ENCODE measurements around the gene ARL15. TPM values are rescaled to one million over a fixed set of nuclear protein-coding genes. Genes with fewer than 3 reads are reported as not detected.

The ARL15 gene
- total and polyA plus RNA-seq, 7 experiments from 2014 or later = 9.6 to 17.1 (median 13.6) TPM

DNA sequence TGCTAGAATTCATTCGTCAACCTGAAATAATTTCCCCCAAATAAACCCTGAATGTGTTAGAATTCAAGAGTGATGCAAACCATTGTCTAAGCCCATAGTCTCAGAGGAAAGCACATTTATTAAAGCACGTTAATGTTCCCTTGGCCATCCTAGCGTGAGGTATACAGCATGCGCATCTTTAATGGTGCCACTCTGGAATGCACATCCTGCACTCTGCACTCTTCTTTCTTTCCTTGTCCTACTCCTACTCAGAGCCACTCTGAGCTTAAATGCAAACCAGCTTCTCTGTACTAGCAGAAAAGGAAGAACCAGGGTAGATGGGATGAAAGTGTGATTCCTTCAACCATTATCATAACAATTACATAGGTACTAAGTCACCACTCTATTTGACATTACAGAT, 50.4 kb downstream of the ARL15 start:
- Histone ChIP-seq H3K4me3 (ENCODE audit: low read length) (no peak overlapping the region), H3K27ac (ENCODE audit: low read depth, low read length) (no peak overlapping the region), H3K4me1 (ENCODE audit: control insufficient read depth in 2 of 2, insufficient read depth in 2 of 2, low read length in 2 of 2) (no peaks in the 10 kb centered on the region), H3K9me3 (ENCODE audit: control insufficient read depth in 2 of 3, low read length in 3 of 3) (no peaks in the 10 kb centered on the region), H3K36me3 (ENCODE audit: control insufficient read depth in 2 of 3, insufficient read depth in 3 of 3, low read length in 3 of 3) (no peaks in the 10 kb centered on the region), H3K27me3 (ENCODE audit: control insufficient read depth in 2 of 2, insufficient read depth in 2 of 2, low read length in 2 of 2) (no peaks in the 10 kb centered on the region)
- no peak overlapping the region for H3K4me3 Mint-ChIP-seq
- H3K27ac Mint-ChIP-seq = no peak overlapping the region
- ATAC-seq (no peak), DNase-seq (no peak)
- peaks cover 0 to 10% (median 3%) of the 10 kb centered on the region in 5 donors for H3K36me3 Mint-ChIP-seq
- CTCF ChIA-PET = no interaction called here
- H3K27me3 Mint-ChIP-seq = no peaks in the 10 kb centered on the region
- intact Hi-C loops (cut with micrococcal nuclease) = no loop called here
- H3K9me3 Mint-ChIP-seq = no peaks in the 10 kb centered on the region
- POLR2A ChIA-PET = no interaction called here
- H3K4me1 Mint-ChIP-seq = peaks cover 13 to 60% (median 46%) of the 10 kb centered on the region in 7 donors

DNA sequence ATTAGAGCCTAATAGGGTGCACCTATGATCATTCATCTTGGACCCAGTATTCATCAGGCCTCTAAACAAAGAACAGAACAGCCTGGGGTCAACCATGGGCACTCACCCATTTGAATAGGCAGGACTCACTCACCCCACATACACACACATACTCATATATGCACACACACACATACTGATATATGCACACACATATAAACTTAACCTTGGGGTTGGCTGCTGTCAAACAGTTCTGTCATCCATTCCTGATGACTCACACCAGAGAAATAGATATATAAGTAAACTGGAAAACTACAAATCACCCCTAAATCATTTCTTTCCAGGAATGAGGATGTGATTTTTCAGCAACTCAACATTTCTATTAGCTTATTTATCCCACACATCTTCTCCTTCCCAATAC, 51.3 kb downstream of the ARL15 start:
- Histone ChIP-seq H3K27me3 (ENCODE audit: control insufficient read depth in 2 of 2, insufficient read depth in 2 of 2, low read length in 2 of 2) (no peaks in the 10 kb centered on the region), H3K4me3 (ENCODE audit: low read length) (no peak overlapping the region), H3K9me3 (ENCODE audit: control insufficient read depth in 2 of 3, low read length in 3 of 3) (no peaks in the 10 kb centered on the region), H3K4me1 (ENCODE audit: control insufficient read depth in 2 of 2, insufficient read depth in 2 of 2, low read length in 2 of 2) (no peaks in the 10 kb centered on the region), H3K27ac (ENCODE audit: low read depth, low read length) (no peak overlapping the region), H3K36me3 (ENCODE audit: control insufficient read depth in 2 of 3, insufficient read depth in 3 of 3, low read length in 3 of 3) (no peaks in the 10 kb centered on the region)
- intact Hi-C loops (cut with micrococcal nuclease) = no loop called here
- no peak overlapping the region for H3K27ac Mint-ChIP-seq
- H3K4me1 Mint-ChIP-seq = peaks cover 4 to 58% (median 38%) of the 10 kb centered on the region in 7 donors
- H3K27me3 Mint-ChIP-seq = no peaks in the 10 kb centered on the region
- ChIA-PET POLR2A (no interaction called here), CTCF (no interaction called here)
- no peak overlapping the region for H3K4me3 Mint-ChIP-seq
- no peak for ATAC-seq
- no peaks in the 10 kb centered on the region for H3K9me3 Mint-ChIP-seq
- DNase-seq = no peak
- peaks cover 0 to 10% (median 3%) of the 10 kb centered on the region in 5 donors for H3K36me3 Mint-ChIP-seq

DNA sequence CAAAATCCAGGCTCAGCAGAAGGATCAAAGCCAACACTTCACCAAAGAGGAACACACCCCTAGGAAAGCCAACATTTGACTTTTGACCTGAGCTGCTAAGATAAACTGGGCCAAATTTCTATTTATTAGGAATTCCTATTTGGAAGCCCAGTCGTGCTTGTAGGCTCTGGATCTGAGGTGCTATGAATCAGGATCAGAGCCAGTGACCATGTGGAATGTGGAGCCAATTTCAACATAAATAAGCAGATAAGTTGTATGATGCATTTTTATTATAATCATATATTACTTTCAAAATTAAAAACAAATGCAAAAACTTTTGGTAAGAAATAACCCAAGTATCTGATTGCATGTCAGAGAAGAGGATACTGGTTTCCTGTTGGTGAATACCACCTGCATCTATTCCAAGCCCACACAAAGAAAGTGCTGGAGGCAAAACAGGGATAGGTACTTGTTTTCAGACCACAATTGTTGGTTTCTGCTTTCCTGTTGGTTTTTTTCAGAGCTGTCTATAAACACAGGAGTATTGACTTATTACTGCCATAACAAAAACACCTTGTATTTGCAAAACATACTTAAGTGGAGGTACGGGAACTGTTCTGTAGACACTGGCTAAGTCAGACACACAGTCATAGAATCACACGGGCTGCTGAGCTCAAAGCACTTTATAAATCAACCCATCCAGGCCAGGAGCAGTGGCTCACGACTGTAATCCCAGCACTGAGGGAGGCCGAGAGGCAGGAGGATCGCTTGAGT, 52.8 kb downstream of the ARL15 start:
- H3K4me1 Mint-ChIP-seq = peaks cover 0 to 54% (median 34%) of the 10 kb centered on the region in 7 donors
- H3K27ac Mint-ChIP-seq = no peak overlapping the region
- ATAC-seq = no peak
- Histone ChIP-seq H3K27ac (ENCODE audit: low read depth, low read length) (no peak overlapping the region), H3K36me3 (ENCODE audit: control insufficient read depth in 2 of 3, insufficient read depth in 3 of 3, low read length in 3 of 3) (no peaks in the 10 kb centered on the region), H3K27me3 (ENCODE audit: control insufficient read depth in 2 of 2, insufficient read depth in 2 of 2, low read length in 2 of 2) (no peaks in the 10 kb centered on the region), H3K9me3 (ENCODE audit: control insufficient read depth in 2 of 3, low read length in 3 of 3) (no peaks in the 10 kb centered on the region), H3K4me3 (ENCODE audit: low read length) (no peak overlapping the region), H3K4me1 (ENCODE audit: control insufficient read depth in 2 of 2, insufficient read depth in 2 of 2, low read length in 2 of 2) (no peaks in the 10 kb centered on the region)
- no peaks in the 10 kb centered on the region for H3K9me3 Mint-ChIP-seq
- peak overlapping the region in 2 of 10 donors; percentile 12 to 43 for H3K4me3 Mint-ChIP-seq
- H3K27me3 Mint-ChIP-seq = no peaks in the 10 kb centered on the region
- intact Hi-C loops (cut with micrococcal nuclease) = no loop called here
- POLR2A ChIA-PET = interaction anchor here (0.7 kb wide), 1 partner anchor 823 kb away, joined by 3 read pairs; no protein-coding TSS in a partner anchor
- no peak for DNase-seq
- peaks cover 0 to 10% (median 0%) of the 10 kb centered on the region in 5 donors for H3K36me3 Mint-ChIP-seq
- CTCF ChIA-PET = interaction anchor here (1.0 to 1.3 kb wide), 2 partner anchors 20 to 232 kb away, joined by 3 to 6 read pairs; no protein-coding TSS in a partner anchor

DNA sequence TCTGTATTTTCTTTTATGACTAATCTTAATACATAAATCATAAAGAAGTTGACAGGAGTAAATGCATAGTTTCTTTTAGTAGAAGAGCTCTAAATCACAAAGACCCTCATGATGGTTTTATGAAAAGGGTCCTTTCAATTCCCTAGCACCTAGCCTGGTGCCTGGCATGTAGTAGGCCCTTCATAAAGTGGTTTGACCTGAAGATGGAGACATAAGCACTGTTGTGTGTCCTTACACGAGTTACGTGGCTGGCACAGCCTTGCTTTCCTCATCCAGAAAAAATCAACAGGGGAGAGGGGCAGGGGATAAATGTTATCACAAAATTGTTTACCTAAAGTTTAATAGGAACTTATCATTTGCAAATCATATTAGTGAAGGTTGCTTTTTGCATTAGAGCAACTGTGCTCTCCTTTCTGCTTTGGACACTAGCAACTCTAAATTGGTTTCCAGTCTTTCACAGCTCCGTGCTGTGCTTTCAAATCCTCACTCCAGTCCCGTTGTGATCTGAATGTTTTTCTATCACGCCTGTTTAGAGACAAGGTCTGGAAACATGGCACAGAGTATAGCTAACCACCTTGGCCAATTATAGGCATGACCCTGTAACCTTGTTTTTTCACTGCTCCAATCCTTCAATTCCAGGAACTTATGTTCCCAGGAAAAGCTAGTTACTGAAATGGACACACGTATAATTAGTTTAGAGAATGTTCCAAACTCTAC, 55.7 kb downstream of the ARL15 start:
- no peak overlapping the region for H3K27ac ChIP-seq (ENCODE audit: low read depth, low read length)
- intact Hi-C loops (cut with micrococcal nuclease) = no loop called here
- Mint-ChIP-seq H3K4me3 (no peak overlapping the region), H3K27me3 (no peaks in the 10 kb centered on the region), H3K4me1 (peaks cover 0 to 49% (median 30%) of the 10 kb centered on the region in 7 donors), H3K36me3 (peaks cover 0 to 10% (median 0%) of the 10 kb centered on the region in 5 donors), H3K27ac (no peak overlapping the region), H3K9me3 (no peaks in the 10 kb centered on the region)
- no peaks in the 10 kb centered on the region for H3K9me3 ChIP-seq (ENCODE audit: control insufficient read depth in 2 of 3, low read length in 3 of 3)
- H3K4me1 ChIP-seq (ENCODE audit: control insufficient read depth in 2 of 2, insufficient read depth in 2 of 2, low read length in 2 of 2) = no peaks in the 10 kb centered on the region
- DNase-seq = no peak
- H3K27me3 ChIP-seq (ENCODE audit: control insufficient read depth in 2 of 2, insufficient read depth in 2 of 2, low read length in 2 of 2) = no peaks in the 10 kb centered on the region
- no peak for ATAC-seq
- CTCF ChIA-PET = interaction anchor here (0.7 to 1.2 kb wide), 2 partner anchors 11 to 1306 kb away, joined by 3 read pairs; no protein-coding TSS in a partner anchor
- no peak overlapping the region for H3K4me3 ChIP-seq (ENCODE audit: low read length)
- POLR2A ChIA-PET = no interaction called here
- no peaks in the 10 kb centered on the region for H3K36me3 ChIP-seq (ENCODE audit: control insufficient read depth in 2 of 3, insufficient read depth in 3 of 3, low read length in 3 of 3)

DNA sequence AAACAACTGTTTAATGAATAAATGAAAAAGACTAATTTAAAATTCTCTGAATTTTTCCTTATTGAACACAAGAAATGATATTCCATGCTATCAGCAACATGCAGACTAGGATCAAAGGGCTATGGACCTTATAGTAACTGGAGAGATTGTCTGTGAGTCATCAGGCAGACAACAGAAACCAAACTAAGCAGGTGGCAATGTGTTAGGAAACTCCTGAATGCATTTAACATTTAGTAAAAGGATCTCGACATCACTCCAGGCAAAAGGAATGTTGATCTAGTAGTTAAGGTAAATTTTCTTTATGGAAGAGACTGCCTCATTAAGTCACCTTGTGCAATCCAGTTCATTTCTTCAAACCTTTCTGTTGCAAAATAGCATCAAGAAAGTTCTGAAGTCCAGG, 58.4 kb downstream of the ARL15 start:
- H3K27me3 Mint-ChIP-seq = peaks cover 0 to 3% (median 0%) of the 10 kb centered on the region in 5 donors
- Histone ChIP-seq H3K36me3 (ENCODE audit: control insufficient read depth in 2 of 3, insufficient read depth in 3 of 3, low read length in 3 of 3) (no peaks in the 10 kb centered on the region), H3K27me3 (ENCODE audit: control insufficient read depth in 2 of 2, insufficient read depth in 2 of 2, low read length in 2 of 2) (no peaks in the 10 kb centered on the region), H3K4me3 (ENCODE audit: low read length) (no peak overlapping the region), H3K9me3 (ENCODE audit: control insufficient read depth in 2 of 3, low read length in 3 of 3) (no peaks in the 10 kb centered on the region), H3K4me1 (ENCODE audit: control insufficient read depth in 2 of 2, insufficient read depth in 2 of 2, low read length in 2 of 2) (no peaks in the 10 kb centered on the region), H3K27ac (ENCODE audit: low read depth, low read length) (no peak overlapping the region)
- no peak for ATAC-seq
- intact Hi-C loops (cut with micrococcal nuclease) = no loop called here
- H3K4me3 Mint-ChIP-seq = no peak overlapping the region
- peaks cover 0 to 4% (median 0%) of the 10 kb centered on the region in 5 donors for H3K36me3 Mint-ChIP-seq
- peaks cover 4 to 39% (median 19%) of the 10 kb centered on the region in 7 donors for H3K4me1 Mint-ChIP-seq
- CTCF ChIA-PET = no interaction called here
- no peaks in the 10 kb centered on the region for H3K9me3 Mint-ChIP-seq
- H3K27ac Mint-ChIP-seq = no peak overlapping the region
- POLR2A ChIA-PET = no interaction called here
- no peak for DNase-seq

DNA sequence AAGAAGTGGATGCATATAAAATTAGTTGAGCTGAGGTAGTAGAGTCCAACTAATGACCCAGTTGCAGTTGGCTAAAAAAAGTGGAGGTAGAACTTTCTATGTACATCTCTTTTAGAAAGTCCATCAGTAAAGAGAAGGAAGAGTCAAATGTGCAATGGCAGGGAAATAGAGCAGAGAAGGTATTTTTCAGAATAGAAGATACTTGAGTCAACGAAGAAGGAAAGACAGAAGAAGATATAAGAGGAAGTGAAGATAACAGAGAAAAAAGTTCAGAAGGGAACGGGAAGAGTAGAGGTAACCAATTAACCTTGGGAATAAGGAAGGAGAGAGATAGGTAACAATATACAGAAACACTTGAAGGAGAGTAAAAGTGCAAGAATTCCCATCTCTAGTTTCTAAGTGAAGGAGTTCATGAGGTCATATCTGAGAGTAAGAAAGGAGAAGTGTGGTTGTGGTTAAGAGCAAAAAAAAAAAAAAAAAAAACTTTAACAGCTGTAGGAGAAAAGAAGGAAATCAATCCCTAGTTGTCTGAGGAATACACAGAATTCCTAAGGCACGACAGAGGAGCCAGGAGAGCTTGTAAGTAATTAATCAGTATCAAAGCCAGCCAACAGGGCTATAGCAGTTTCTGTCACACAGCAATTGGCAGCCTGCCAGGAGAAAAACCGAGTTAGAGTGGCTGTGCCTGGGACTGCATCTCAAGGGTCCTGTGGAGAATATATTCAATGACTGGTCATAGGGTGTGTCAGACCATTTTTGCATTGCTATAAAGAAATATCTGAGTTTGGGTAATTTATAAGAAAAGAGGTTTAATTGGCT, 61.0 kb downstream of the ARL15 start:
- intact Hi-C loops (cut with micrococcal nuclease) = no loop called here
- Histone ChIP-seq H3K9me3 (ENCODE audit: control insufficient read depth in 2 of 3, low read length in 3 of 3) (no peaks in the 10 kb centered on the region), H3K4me1 (ENCODE audit: control insufficient read depth in 2 of 2, insufficient read depth in 2 of 2, low read length in 2 of 2) (no peaks in the 10 kb centered on the region), H3K27ac (ENCODE audit: low read depth, low read length) (no peak overlapping the region), H3K36me3 (ENCODE audit: control insufficient read depth in 2 of 3, insufficient read depth in 3 of 3, low read length in 3 of 3) (no peaks in the 10 kb centered on the region), H3K27me3 (ENCODE audit: control insufficient read depth in 2 of 2, insufficient read depth in 2 of 2, low read length in 2 of 2) (no peaks in the 10 kb centered on the region), H3K4me3 (ENCODE audit: low read length) (no peak overlapping the region)
- Mint-ChIP-seq H3K9me3 (no peaks in the 10 kb centered on the region), H3K36me3 (peaks cover 0 to 2% (median 0%) of the 10 kb centered on the region in 5 donors), H3K27me3 (peaks cover 0 to 10% (median 0%) of the 10 kb centered on the region in 5 donors), H3K4me1 (peaks cover 0 to 34% (median 14%) of the 10 kb centered on the region in 7 donors), H3K4me3 (no peak overlapping the region), H3K27ac (no peak overlapping the region)
- POLR2A ChIA-PET = interaction anchor here (0.6 kb wide), 1 partner anchor 763 kb away, joined by 3 read pairs; no protein-coding TSS in a partner anchor
- CTCF ChIA-PET = interaction anchor here (0.7 kb wide), 1 partner anchor 154 kb away, joined by 3 read pairs; no protein-coding TSS in a partner anchor
- peak in 6 of 9 donors; percentile 11 to 28 (median 20) for DNase-seq
- peak; percentile 20 for ATAC-seq

All from naive thymus-derived CD4-positive, alpha-beta T cell (primary cell).